WTC11 (cell line): ENCODE measurements around the gene NAA60. TPM values are rescaled to one million over a fixed set of nuclear protein-coding genes. Genes with fewer than 3 reads are reported as not detected.
A peak's percentile ranks its signal among the peaks of the same experiment; 100 is the strongest.

Experiments used
- ATAC-seq: fragments of 200-7000 bp; cut with Tn5 transposase; 2 replicates; pipeline ENCODE4 v1.10.0; 2021; ENCODE audit warnings: mild to moderate bottlenecking, moderate library complexity
- CTCF ChIA-PET: fragments of 300-600 bp; sonication (Branson Sonifier 250); formaldehyde crosslinking; loops from one replicate; lab custom pipeline; 2021; ENCODE audit warnings: antibody characterized with exemption; lab: Charles Lee
- POLR2A ChIA-PET: fragments of 350-600 bp; sonication (Branson Sonifier 250); formaldehyde crosslinking; loops from one replicate; lab custom pipeline; 2021; ENCODE audit warnings: antibody characterized with exemption; lab: Charles Lee
- DNase-seq: peaks from one replicate; pipeline ENCODE4 v3.0.0; 2021; ENCODE audit warnings: low spot score
- H3K27ac Mint-ChIP-seq: 2 replicates; pipeline ENCODE4 v1.8.0; 2021; ENCODE audit warnings: mixed read lengths
- H3K27me3 Mint-ChIP-seq: 2 replicates; pipeline ENCODE4 v1.8.0; 2021; ENCODE audit warnings: low read depth, mild to moderate bottlenecking, moderate library complexity, mixed read lengths
- H3K36me3 Mint-ChIP-seq: 2 replicates; pipeline ENCODE4 v1.8.0; 2021; ENCODE audit warnings: mixed read lengths
- H3K4me1 Mint-ChIP-seq: 2 replicates; pipeline ENCODE4 v1.8.0; 2022; ENCODE audit warnings: mixed read lengths
- H3K4me3 Mint-ChIP-seq: 2 replicates; pipeline ENCODE4 v1.8.0; 2021; ENCODE audit warnings: mild to moderate bottlenecking, moderate library complexity, mixed read lengths
- H3K9me3 Mint-ChIP-seq: 2 replicates; pipeline ENCODE4 v1.8.0; 2021; ENCODE audit warnings: mixed read lengths
- ERG ChIP-seq: fragments of 250-450 bp; sonication (Bioruptor Pico); IDR thresholded peaks from 2 replicates; pipeline ENCODE4 v1.8.0; 2021; ENCODE audit warnings: mild to moderate bottlenecking
- ESRRA ChIP-seq: sonication (generic); formaldehyde crosslinking; IDR thresholded peaks from 2 replicates; pipeline ENCODE4 v1.8.1; 2022; ENCODE audit warnings: mild to moderate bottlenecking, missing genetic modification reagents, borderline replicate concordance
- FOXK1 ChIP-seq: sonication (generic); formaldehyde crosslinking; IDR thresholded peaks from 2 replicates; pipeline ENCODE4 v1.8.0; 2022; ENCODE audit warnings: mild to moderate bottlenecking, moderate library complexity, missing genetic modification reagents
- GRHL2 ChIP-seq: fragments of 250-450 bp; sonication (Bioruptor Pico); IDR thresholded peaks from 2 replicates; pipeline ENCODE4 v1.8.0; 2022; ENCODE audit warnings: mild to moderate bottlenecking, moderate library complexity; ENCODE audit not compliant: insufficient replicate concordance, severe bottlenecking
- HMGA2 ChIP-seq: fragments of 250-450 bp; sonication (Bioruptor Pico); IDR thresholded peaks from 2 replicates; pipeline ENCODE4 v1.4.0; 2021; ENCODE audit warnings: mild to moderate bottlenecking, moderate library complexity
- HMGXB4 ChIP-seq: sonication (generic); formaldehyde crosslinking; IDR thresholded peaks from 2 replicates; pipeline ENCODE4 v1.8.1; 2023; ENCODE audit warnings: mild to moderate bottlenecking, moderate library complexity, missing genetic modification reagents
- MYBL2 ChIP-seq: sonication (generic); formaldehyde crosslinking; IDR thresholded peaks from 2 replicates; pipeline ENCODE4 v1.8.1; 2023; ENCODE audit warnings: mild to moderate bottlenecking, moderate library complexity, missing genetic modification reagents
- NFYB ChIP-seq: sonication (generic); formaldehyde crosslinking; conservative IDR thresholded peaks from 2 replicates; pipeline ENCODE4 v1.8.0; 2022; ENCODE audit warnings: low read depth, missing genetic modification reagents
- NR3C1 ChIP-seq: sonication (generic); formaldehyde crosslinking; conservative IDR thresholded peaks from 2 replicates; pipeline ENCODE4 v1.8.1; 2023; ENCODE audit warnings: low read depth, mild to moderate bottlenecking, missing genetic modification reagents
- PREB ChIP-seq: sonication (generic); formaldehyde crosslinking; IDR thresholded peaks from 2 replicates; pipeline ENCODE4 v1.8.1; 2022; ENCODE audit warnings: mild to moderate bottlenecking, missing genetic modification reagents, moderate library complexity, borderline replicate concordance
- RELA ChIP-seq: sonication (generic); formaldehyde crosslinking; IDR thresholded peaks from 2 replicates; pipeline ENCODE4 v1.8.1; 2022; ENCODE audit warnings: missing genetic modification reagents, mild to moderate bottlenecking, borderline replicate concordance
- SMAD3 ChIP-seq: sonication (generic); formaldehyde crosslinking; IDR thresholded peaks from 2 replicates; pipeline ENCODE4 v1.8.0; 2022; ENCODE audit warnings: missing genetic modification reagents, mild to moderate bottlenecking, borderline replicate concordance
- TCF7 ChIP-seq: sonication (generic); formaldehyde crosslinking; IDR thresholded peaks from 2 replicates; pipeline ENCODE4 v1.8.0; 2022; ENCODE audit warnings: mild to moderate bottlenecking, low read depth, missing genetic modification reagents, moderate library complexity
- ZNF121 ChIP-seq: sonication (generic); formaldehyde crosslinking; IDR thresholded peaks from 2 replicates; pipeline ENCODE4 v1.8.0; 2023; ENCODE audit warnings: missing genetic modification reagents
- ZNF423 ChIP-seq: fragments of 250-450 bp; sonication (Bioruptor Pico); IDR thresholded peaks from 2 replicates; pipeline ENCODE4 v2.1.2; 2022; ENCODE audit warnings: mild to moderate bottlenecking, moderate library complexity
- ZNF425 ChIP-seq: fragments of 250-450 bp; sonication (Bioruptor Pico); conservative IDR thresholded peaks from 2 replicates; pipeline ENCODE4 v1.9.0; 2021; ENCODE audit warnings: mild to moderate bottlenecking
- ZSCAN18 ChIP-seq: fragments of 250-450 bp; sonication (Bioruptor Pico); IDR thresholded peaks from 2 replicates; pipeline ENCODE4 v2.1.2; 2022; ENCODE audit warnings: mild to moderate bottlenecking, moderate library complexity
- total RNA-seq: library from RNA; stranded (reverse); gene quantifications from 3 replicates; pipeline ENCODE4 v1.2.3, GENCODE V29; 2021

NAA60 gene
- total RNA-seq, 1 experiment from 2014 or later, result 50.3 TPM

- Mint-ChIP-seq H3K4me1 (peaks cover 10% of the 10 kb centered on the region), H3K27ac (peak overlapping the region; percentile 77), H3K27me3 (no peaks in the 10 kb centered on the region), H3K36me3 (peaks cover 41% of the 10 kb centered on the region), H3K9me3 (no peaks in the 10 kb centered on the region), H3K4me3 (no peak overlapping the region)
- ChIA-PET POLR2A (interaction anchor here (0.8 kb wide), 1 partner anchor 24 kb away, joined by 3 read pairs; no protein-coding TSS in a partner anchor), CTCF (no interaction called here)
- DNase-seq, result peak; percentile 31
- TF ChIP-seq ZNF423 (peak; percentile 74; the same call in 1 of the 2 replicates), SMAD3 (CRISPR knock-in tag) (no peak), RELA (CRISPR knock-in tag) (no peak)
- ATAC-seq, result peak; percentile 46
Measured at GRCh38 chr16:3480901-3481695, 37.6 kb downstream of the NAA60 start.

GRCh38 chr16:3481696-3482658 is 38.5 kb downstream of the NAA60 start:
- Mint-ChIP-seq H3K4me1 (peaks cover 10% of the 10 kb centered on the region), H3K9me3 (no peaks in the 10 kb centered on the region), H3K27me3 (no peaks in the 10 kb centered on the region), H3K27ac (peak overlapping the region; percentile 77), H3K4me3 (no peak overlapping the region), H3K36me3 (peaks cover 43% of the 10 kb centered on the region)
- no peak for DNase-seq
- POLR2A ChIA-PET, result no interaction called here
- ATAC-seq, result no peak
- TF ChIP-seq HMGXB4 (no peak), TCF7 (CRISPR knock-in tag) (no peak), ESRRA (CRISPR knock-in tag) (no peak), ZNF425 (no peak), ZSCAN18 (CRISPR knock-in tag) (no peak), NFYB (no peak), NR3C1 (CRISPR knock-in tag) (no peak), PREB (CRISPR knock-in tag) (no peak), ERG (CRISPR knock-in tag) (no peak), ZNF121 (CRISPR knock-in tag) (no peak), FOXK1 (CRISPR knock-in tag) (no peak), MYBL2 (CRISPR knock-in tag) (no peak), HMGA2 (no peak), GRHL2 (no peak)
- CTCF ChIA-PET, result no interaction called here
